Gastroesophageal sphincter (tissue), 3 donors: ENCODE measurements around the gene TMEM150A.

Experiments used
- POLR2AphosphoS5 ChIP-seq: sonication (generic); formaldehyde crosslinking; IDR thresholded peaks from one replicate; pipeline ENCODE4 v1.6.1; 2017; ENCODE audit warnings: antibody characterized with exemption
- TF ChIP-seq, protein P1 (sequence below), 4 experiments: fragments of 200-600 bp in 2 of 4; fragments of 450-650 bp in 2 of 4; sonication (generic) in 1 of 4; IDR thresholded peaks; one replicate each; pipeline ENCODE4 v1.5.1; 2017 to 2019; ENCODE audit warnings: antibody characterized with exemption in 4 of 4, mild to moderate bottlenecking in 2 of 4, moderate library complexity in 2 of 4

GRCh38 chr2:85591563-85591962 lies 10.9 kb downstream of the TMEM150A start:
- TF ChIP-seq, protein P1, sequence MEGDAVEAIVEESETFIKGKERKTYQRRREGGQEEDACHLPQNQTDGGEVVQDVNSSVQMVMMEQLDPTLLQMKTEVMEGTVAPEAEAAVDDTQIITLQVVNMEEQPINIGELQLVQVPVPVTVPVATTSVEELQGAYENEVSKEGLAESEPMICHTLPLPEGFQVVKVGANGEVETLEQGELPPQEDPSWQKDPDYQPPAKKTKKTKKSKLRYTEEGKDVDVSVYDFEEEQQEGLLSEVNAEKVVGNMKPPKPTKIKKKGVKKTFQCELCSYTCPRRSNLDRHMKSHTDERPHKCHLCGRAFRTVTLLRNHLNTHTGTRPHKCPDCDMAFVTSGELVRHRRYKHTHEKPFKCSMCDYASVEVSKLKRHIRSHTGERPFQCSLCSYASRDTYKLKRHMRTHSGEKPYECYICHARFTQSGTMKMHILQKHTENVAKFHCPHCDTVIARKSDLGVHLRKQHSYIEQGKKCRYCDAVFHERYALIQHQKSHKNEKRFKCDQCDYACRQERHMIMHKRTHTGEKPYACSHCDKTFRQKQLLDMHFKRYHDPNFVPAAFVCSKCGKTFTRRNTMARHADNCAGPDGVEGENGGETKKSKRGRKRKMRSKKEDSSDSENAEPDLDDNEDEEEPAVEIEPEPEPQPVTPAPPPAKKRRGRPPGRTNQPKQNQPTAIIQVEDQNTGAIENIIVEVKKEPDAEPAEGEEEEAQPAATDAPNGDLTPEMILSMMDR (IDR thresholded peaks at IDR 0.05) = no peak
- no peak for TF ChIP-seq POLR2AphosphoS5
